Measurements from ENCODE around the gene MYRF. TPM values are rescaled to one million over a fixed set of nuclear protein-coding genes. Genes with fewer than 3 reads are reported as not detected.
A peak's percentile ranks its signal among the peaks of the same experiment; 100 is the strongest.

MYRF gene
- total RNA-seq, 1 donor: 0.36 TPM

DNA sequence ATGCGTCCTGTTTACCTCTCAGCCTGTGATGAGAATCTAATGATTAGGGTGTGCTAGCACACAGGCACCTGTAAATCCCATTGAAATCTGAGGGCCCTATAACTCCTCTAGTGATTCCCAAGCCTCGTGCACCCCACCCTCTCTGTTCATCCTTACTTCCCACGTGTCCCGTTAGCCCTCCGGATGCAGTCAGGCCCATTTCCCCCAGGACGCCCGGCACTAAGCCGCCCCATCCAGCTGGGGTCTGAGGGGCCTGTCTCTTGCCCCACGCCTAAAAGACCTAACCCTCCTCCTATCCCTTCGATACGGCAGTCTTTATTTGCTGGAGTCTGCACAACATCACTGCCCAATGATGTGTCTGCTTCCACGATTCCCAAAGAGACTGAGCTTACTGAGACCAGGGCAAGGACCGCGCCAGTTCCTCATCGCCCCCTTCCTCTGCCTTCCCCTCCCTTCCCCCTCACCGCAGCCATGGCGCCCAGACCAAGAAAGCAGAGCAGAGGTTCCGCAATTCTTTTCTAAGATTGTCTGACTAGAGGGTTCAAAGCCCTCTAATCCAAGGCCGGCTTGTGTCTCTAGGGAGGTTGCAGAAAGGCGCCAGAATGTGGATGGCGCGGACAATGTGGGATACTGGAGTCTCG, 74.6 kb downstream of the MYRF start:
- Histone ChIP-seq H3K4me1 (ENCODE audit: insufficient read depth, low read length) (peaks cover 19% of the 10 kb centered on the region), H4K20me1 (ENCODE audit: insufficient read depth, low read length) (peaks cover 14% of the 10 kb centered on the region), H3K27ac (ENCODE audit: low read depth, low read length) (peak overlapping the region; percentile 23), H3K4me3 (ENCODE audit: insufficient read depth, low read length) (peak overlapping the region; percentile 81), H2AFZ (ENCODE audit: low read length) (peak overlapping the region; percentile 72), H3K36me3 (ENCODE audit: insufficient read depth, low read length) (no peaks in the 10 kb centered on the region), H3K27me3 (ENCODE audit: insufficient read depth, low read length) (no peaks in the 10 kb centered on the region), H3K4me2 (ENCODE audit: insufficient read depth, low read length) (peak overlapping the region; percentile 89), H3K79me2 (ENCODE audit: insufficient read depth, low read length) (peaks cover 26% of the 10 kb centered on the region), H3K9me3 (ENCODE audit: low read depth, low read length) (no peaks in the 10 kb centered on the region)
- TF ChIP-seq, protein P1, sequence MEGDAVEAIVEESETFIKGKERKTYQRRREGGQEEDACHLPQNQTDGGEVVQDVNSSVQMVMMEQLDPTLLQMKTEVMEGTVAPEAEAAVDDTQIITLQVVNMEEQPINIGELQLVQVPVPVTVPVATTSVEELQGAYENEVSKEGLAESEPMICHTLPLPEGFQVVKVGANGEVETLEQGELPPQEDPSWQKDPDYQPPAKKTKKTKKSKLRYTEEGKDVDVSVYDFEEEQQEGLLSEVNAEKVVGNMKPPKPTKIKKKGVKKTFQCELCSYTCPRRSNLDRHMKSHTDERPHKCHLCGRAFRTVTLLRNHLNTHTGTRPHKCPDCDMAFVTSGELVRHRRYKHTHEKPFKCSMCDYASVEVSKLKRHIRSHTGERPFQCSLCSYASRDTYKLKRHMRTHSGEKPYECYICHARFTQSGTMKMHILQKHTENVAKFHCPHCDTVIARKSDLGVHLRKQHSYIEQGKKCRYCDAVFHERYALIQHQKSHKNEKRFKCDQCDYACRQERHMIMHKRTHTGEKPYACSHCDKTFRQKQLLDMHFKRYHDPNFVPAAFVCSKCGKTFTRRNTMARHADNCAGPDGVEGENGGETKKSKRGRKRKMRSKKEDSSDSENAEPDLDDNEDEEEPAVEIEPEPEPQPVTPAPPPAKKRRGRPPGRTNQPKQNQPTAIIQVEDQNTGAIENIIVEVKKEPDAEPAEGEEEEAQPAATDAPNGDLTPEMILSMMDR (IDR thresholded peaks at IDR 0.05; ENCODE audit: extremely low read depth, low read depth, low read length): no peak
- no peak for DNase-seq (ENCODE audit: insufficient read length, low spot score, missing footprints)

GRCh38 chr11:61827571-61828378, 75.3 kb downstream of the MYRF start, which contains the start of gene FADS2:
FADS2 (plus strand) TSS chr11:61828300; CDS start chr11:61828391, 91 bp downstream.
- Histone ChIP-seq H4K20me1 (ENCODE audit: insufficient read depth, low read length) (peaks cover 14% of the 10 kb centered on the region), H3K4me1 (ENCODE audit: insufficient read depth, low read length) (peaks cover 19% of the 10 kb centered on the region), H3K4me2 (ENCODE audit: insufficient read depth, low read length) (peak within 1 kb of the TSS; percentile 89), H3K4me3 (ENCODE audit: insufficient read depth, low read length) (peak within 1 kb of the TSS; percentile 81), H3K27me3 (ENCODE audit: insufficient read depth, low read length) (no peaks in the 10 kb centered on the region), H2AFZ (ENCODE audit: low read length) (peak within 1 kb of the TSS; percentile 76), H3K9me3 (ENCODE audit: low read depth, low read length) (no peaks in the 10 kb centered on the region), H3K27ac (ENCODE audit: low read depth, low read length) (peak within 1 kb of the TSS; percentile 23), H3K36me3 (ENCODE audit: insufficient read depth, low read length) (no peaks in the 10 kb centered on the region), H3K79me2 (ENCODE audit: insufficient read depth, low read length) (peaks cover 28% of the 10 kb centered on the region)
- TF ChIP-seq, protein P1 (IDR thresholded peaks at IDR 0.05; ENCODE audit: extremely low read depth, low read depth, low read length): no peak
- peak; percentile 97 for DNase-seq (ENCODE audit: insufficient read length, low spot score, missing footprints)

DNA sequence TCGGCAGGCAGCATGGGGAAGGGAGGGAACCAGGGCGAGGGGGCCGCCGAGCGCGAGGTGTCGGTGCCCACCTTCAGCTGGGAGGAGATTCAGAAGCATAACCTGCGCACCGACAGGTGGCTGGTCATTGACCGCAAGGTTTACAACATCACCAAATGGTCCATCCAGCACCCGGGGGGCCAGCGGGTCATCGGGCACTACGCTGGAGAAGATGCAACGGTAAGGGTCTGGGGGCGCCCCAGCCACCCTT, 75.9 kb downstream of the MYRF start:
- H4K20me1 ChIP-seq (ENCODE audit: insufficient read depth, low read length): peaks cover 14% of the 10 kb centered on the region
- H3K79me2 ChIP-seq (ENCODE audit: insufficient read depth, low read length): peaks cover 33% of the 10 kb centered on the region
- no peaks in the 10 kb centered on the region for H3K36me3 ChIP-seq (ENCODE audit: insufficient read depth, low read length)
- TF ChIP-seq, protein P1 (IDR thresholded peaks at IDR 0.05; ENCODE audit: extremely low read depth, low read depth, low read length): no peak
- H3K4me2 ChIP-seq (ENCODE audit: insufficient read depth, low read length): peak overlapping the region; percentile 89
- peak overlapping the region; percentile 81 for H3K4me3 ChIP-seq (ENCODE audit: insufficient read depth, low read length)
- H3K4me1 ChIP-seq (ENCODE audit: insufficient read depth, low read length): peaks cover 19% of the 10 kb centered on the region
- DNase-seq (ENCODE audit: insufficient read length, low spot score, missing footprints): no peak
- H3K27ac ChIP-seq (ENCODE audit: low read depth, low read length): no peak overlapping the region
- peak overlapping the region; percentile 76 for H2AFZ ChIP-seq (ENCODE audit: low read length)
- H3K27me3 ChIP-seq (ENCODE audit: insufficient read depth, low read length): no peaks in the 10 kb centered on the region
- no peaks in the 10 kb centered on the region for H3K9me3 ChIP-seq (ENCODE audit: low read depth, low read length)

Data from osteoblast (primary cell).